Activated CD8-positive, alpha-beta memory T cell treated with anti-CD3 and anti-CD28 coated beads for 36 hours (primary cell): ENCODE data around the gene PFDN2. TPM values are rescaled to one million over a fixed set of nuclear protein-coding genes. Genes with fewer than 3 reads are reported as not detected.

Experiments used
- CTCF ChIA-PET: fragments of 350-600 bp; sonication (Branson Sonifier 250); formaldehyde crosslinking; loops from one replicate; lab custom pipeline; 2021; ENCODE audit warnings: antibody characterized with exemption; lab: Charles Lee
- POLR2A ChIA-PET: fragments of 350-600 bp; sonication (Branson Sonifier 250); formaldehyde crosslinking; loops from one replicate; lab custom pipeline; 2021; ENCODE audit warnings: antibody characterized with exemption; lab: Charles Lee
- total RNA-seq, 2 experiments: library from RNA; stranded (reverse); gene quantifications; one replicate each; pipeline ENCODE4 v1.2.3, GENCODE V29; 2021

PFDN2 gene
- total RNA-seq, 2 experiments from 2014 or later = 148 to 159 TPM

DNA sequence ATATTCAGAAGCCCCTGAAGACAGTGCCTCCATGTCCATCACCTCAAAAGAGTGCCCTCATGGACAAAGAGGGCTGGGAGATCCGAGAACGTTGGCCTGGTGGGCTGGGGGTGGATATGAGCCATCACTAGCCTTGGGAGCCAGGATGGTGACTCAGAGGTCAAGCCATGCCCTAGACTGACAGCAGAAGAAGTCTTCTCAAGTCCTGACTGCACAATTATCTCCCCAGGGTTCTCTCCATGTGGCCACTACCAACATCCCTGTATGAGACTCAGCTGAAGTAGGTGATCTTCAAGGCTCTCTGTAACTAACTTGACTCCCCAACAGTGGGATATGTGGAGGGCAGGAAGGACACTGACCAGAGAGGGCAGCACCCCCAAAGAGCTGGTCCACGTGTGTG is 64.9 kb downstream of the PFDN2 start:
- POLR2A ChIA-PET = no interaction called here
- CTCF ChIA-PET = no interaction called here

GRCh38 chr1:161051219-161051618 is 66.6 kb downstream of the PFDN2 start:
- ChIA-PET POLR2A (no interaction called here), CTCF (interaction anchor here (1.2 to 1.5 kb wide), 2 partner anchors 11 to 18 kb away, joined by 4 to 5 read pairs; no protein-coding TSS in a partner anchor)

Other genes starting within 250 kb of the PFDN2 start
- gene ITLN1, start 232.9 kb downstream of the PFDN2 start, total RNA-seq = not detected
- not detected for gene ITLN2, start 163.2 kb downstream of the PFDN2 start, total RNA-seq
- 10 to 100 TPM in 1 of 2 experiments, 1 to 10 TPM in 1; 8.6 to 11.5 TPM for gene F11R, start 96.9 kb downstream of the PFDN2 start, total RNA-seq
- 10 to 100 TPM; 40.9 to 43.2 TPM for gene TSTD1, start 79.1 kb downstream of the PFDN2 start, total RNA-seq
- 10 to 100 TPM; 58.4 to 63.8 TPM for gene USF1, start 72.1 kb downstream of the PFDN2 start, total RNA-seq
- 100 to 1,000 TPM; 149 TPM for gene ARHGAP30, start 48.1 kb downstream of the PFDN2 start, total RNA-seq
- gene NECTIN4, start 28.5 kb downstream of the PFDN2 start, total RNA-seq = under 1 TPM in 1 of 2 experiments, not detected in 1; 0.08 TPM
- under 1 TPM; 0.38 to 0.53 TPM for gene KLHDC9, start 19.7 kb downstream of the PFDN2 start, total RNA-seq
- 10 to 100 TPM; 38.6 to 40.3 TPM for gene NIT1, start 68 bp upstream of the PFDN2 start, total RNA-seq
- 10 to 100 TPM; 42.4 to 42.7 TPM for gene DEDD, start 14.6 kb upstream of the PFDN2 start, total RNA-seq
- 10 to 100 TPM; 99.0 to 99.9 TPM for gene UFC1, start 35.9 kb upstream of the PFDN2 start, total RNA-seq
- 10 to 100 TPM; 23.4 to 25.3 TPM for gene USP21, start 41.5 kb upstream of the PFDN2 start, total RNA-seq
- gene PPOX, start 48.4 kb upstream of the PFDN2 start, total RNA-seq = 10 to 100 TPM; 23.1 to 24.1 TPM
- 10 to 100 TPM; 56.4 to 58.9 TPM for gene B4GALT3, start 59.5 kb upstream of the PFDN2 start, total RNA-seq
- under 1 TPM; 0.27 to 0.69 TPM for gene ADAMTS4, start 81.0 kb upstream of the PFDN2 start, total RNA-seq
- gene NDUFS2, start 84.3 kb upstream of the PFDN2 start, total RNA-seq = 10 to 100 TPM; 87.3 to 88.8 TPM
- gene FCER1G, start 97.3 kb upstream of the PFDN2 start, total RNA-seq = 1 to 10 TPM in 1 of 2 experiments, under 1 TPM in 1; 0.95 to 1.1 TPM
- gene APOA2, start 105.6 kb upstream of the PFDN2 start, total RNA-seq = not detected
- 10 to 100 TPM; 23.7 to 25.1 TPM for gene TOMM40L, start 108.0 kb upstream of the PFDN2 start, total RNA-seq
- gene NR1I3, start 120.2 kb upstream of the PFDN2 start, total RNA-seq = not detected
- gene PCP4L1, start 140.7 kb upstream of the PFDN2 start, total RNA-seq = under 1 TPM in 1 of 2 experiments, not detected in 1; 0.13 TPM
- gene MPZ, start 191.9 kb upstream of the PFDN2 start, total RNA-seq = 1 to 10 TPM; 2.3 to 2.6 TPM
- gene SDHC, start 196.3 kb upstream of the PFDN2 start, total RNA-seq = 100 to 1,000 TPM; 211 to 218 TPM
- gene CFAP126, start 249.8 kb upstream of the PFDN2 start, total RNA-seq = not detected